CD4-positive, alpha-beta T cell (primary cell): ENCODE measurements around the gene BRD1. TPM values are rescaled to one million over a fixed set of nuclear protein-coding genes. Genes with fewer than 3 reads are reported as not detected.
A peak's percentile ranks its signal among the peaks of the same experiment; 100 is the strongest.

Source experiments
- ATAC-seq: fragments of 200-7000 bp; cut with Tn5 transposase; one replicate; pipeline ENCODE4 v1.10.0; 2022; ENCODE audit warnings: mild to moderate bottlenecking; ENCODE audit not compliant: poor library complexity
- CTCF ChIA-PET: fragments of 350-600 bp; sonication (Branson Sonifier 250); formaldehyde crosslinking; loops from one replicate; lab custom pipeline; 2021; ENCODE audit warnings: antibody characterized with exemption, inconsistent platforms; lab: Charles Lee
- POLR2A ChIA-PET: fragments of 350-600 bp; sonication (Branson Sonifier 250); formaldehyde crosslinking; loops from one replicate; lab custom pipeline; 2021; ENCODE audit warnings: antibody characterized with exemption, inconsistent platforms; lab: Charles Lee
- DNase-seq, 14 experiments: peaks; one replicate each; pipeline ENCODE4 v3.0.0-alpha.2; 2013 to 2020; ENCODE audit warnings: mixed read lengths in 2 of 14
- H3K27ac ChIP-seq, 2 donors: one replicate each; pipeline versions ENCODE4 v1.5.1 to v1.7.0; 2013; ENCODE audit warnings: low read length in 2 of 2, low read depth in 1 of 2, mild to moderate bottlenecking in 1 of 2
- H3K27me3 ChIP-seq, 2 experiments: 1 replicate in 1 of 2; 2 replicates in 1 of 2; pipeline versions ENCODE4 v1.6.1 to v1.7.0; 2013; ENCODE audit warnings: low read length in 2 of 2, control low read depth in 1 of 2, mild to moderate bottlenecking in 1 of 2, moderate library complexity in 1 of 2; ENCODE audit not compliant: insufficient read depth in 2 of 2, control insufficient read depth in 1 of 2
- H3K36me3 ChIP-seq: one replicate; pipeline ENCODE4 v1.6.1; 2013; ENCODE audit warnings: low read length, control low read depth; ENCODE audit not compliant: insufficient read depth
- H3K4me1 ChIP-seq: one replicate; pipeline ENCODE4 v1.6.1; 2013; ENCODE audit warnings: low read length, control low read depth; ENCODE audit not compliant: insufficient read depth
- H3K4me3 ChIP-seq: one replicate; pipeline ENCODE4 v1.5.1; 2013; ENCODE audit warnings: mild to moderate bottlenecking, low read length, moderate library complexity
- H3K9me3 ChIP-seq, 2 experiments: 1 replicate in 1 of 2; 2 replicates in 1 of 2; pipeline versions ENCODE4 v1.6.1 to v1.7.0; 2013; ENCODE audit warnings: low read length in 2 of 2, mild to moderate bottlenecking in 2 of 2, control low read depth in 1 of 2, moderate library complexity in 1 of 2; ENCODE audit not compliant: control insufficient read depth in 1 of 2, insufficient read depth in 1 of 2
- H3K27ac Mint-ChIP-seq: one replicate; pipeline ENCODE4 v1.8.0; 2020; ENCODE audit warnings: mixed read lengths
- H3K27me3 Mint-ChIP-seq: one replicate; pipeline ENCODE4 v1.8.0; 2021; ENCODE audit warnings: mixed read lengths
- H3K36me3 Mint-ChIP-seq: one replicate; pipeline ENCODE4 v1.8.0; 2021; ENCODE audit warnings: low read depth, mixed read lengths
- H3K4me1 Mint-ChIP-seq: one replicate; pipeline ENCODE4 v1.8.0; 2021; ENCODE audit warnings: low read depth, mixed read lengths
- H3K4me3 Mint-ChIP-seq: one replicate; pipeline ENCODE4 v1.8.0; 2020; ENCODE audit warnings: mild to moderate bottlenecking, mixed read lengths
- H3K9me3 Mint-ChIP-seq: one replicate; pipeline ENCODE4 v1.8.0; 2020; ENCODE audit warnings: mixed read lengths
- CTCF ChIP-seq: fragments of 200-600 bp; IDR thresholded peaks from one replicate; pipeline ENCODE4 v1.8.0; 2022; ENCODE audit warnings: antibody characterized with exemption, mild to moderate bottlenecking
- intact Hi-C, 2 experiments: fragments of 100-400 bp; cut with DNase I in 1 of 2; cut with micrococcal nuclease in 1 of 2; formaldehyde crosslinking; loops; one replicate each; pipeline versions ENCODE4 v1.15.1 to v1.9.0; 2023 to 2025; cut with DNase I, micrococcal nuclease
- total RNA-seq, 174 experiments: library from RNA in 2 of 174; stranded (reverse) in 2 of 174; gene quantifications; one replicate each; pipeline ENCODE4 v1.2.3 and lab custom pipeline; 2021 to 2026

Gene BRD1
- total RNA-seq, 2 experiments from 2014 or later = 129 to 130 TPM

- DNase-seq (no peak), ATAC-seq (no peak)
- Mint-ChIP-seq H3K9me3 (no peaks in the 10 kb centered on the region), H3K4me3 (no peak overlapping the region), H3K4me1 (peaks cover 28% of the 10 kb centered on the region), H3K27ac (peak overlapping the region; percentile 57), H3K27me3 (no peaks in the 10 kb centered on the region), H3K36me3 (peaks cover 85% of the 10 kb centered on the region)
- peaks cover 31% of the 10 kb centered on the region for H3K4me1 ChIP-seq
- no peaks in the 10 kb centered on the region for H3K9me3 ChIP-seq
- peaks cover 91% of the 10 kb centered on the region for H3K36me3 ChIP-seq
- intact Hi-C loops = no loop called here
- H3K27ac ChIP-seq = no peak overlapping the region
- H3K27me3 ChIP-seq = no peaks in the 10 kb centered on the region
- POLR2A ChIA-PET = no interaction called here
- H3K4me3 ChIP-seq = no peak overlapping the region
- TF ChIP-seq CTCF = no peak
- CTCF ChIA-PET = no interaction called here
These were observed 30.0 kb downstream of the BRD1 start for GRCh38 chr22:49797706-49798105.

- Histone ChIP-seq H3K4me1 (peaks cover 31% of the 10 kb centered on the region), H3K36me3 (peaks cover 95% of the 10 kb centered on the region), H3K9me3 (no peaks in the 10 kb centered on the region), H3K4me3 (no peak overlapping the region), H3K27me3 (no peaks in the 10 kb centered on the region), H3K27ac (no peak overlapping the region)
- intact Hi-C loops = no loop called here
- H3K4me1 Mint-ChIP-seq = peaks cover 31% of the 10 kb centered on the region
- no peaks in the 10 kb centered on the region for H3K27me3 Mint-ChIP-seq
- ChIA-PET POLR2A (no interaction called here), CTCF (no interaction called here)
- DNase-seq (no peak), ATAC-seq (no peak)
- no peak overlapping the region for H3K27ac Mint-ChIP-seq
- H3K9me3 Mint-ChIP-seq = no peaks in the 10 kb centered on the region
- H3K4me3 Mint-ChIP-seq = no peak overlapping the region
- peaks cover 93% of the 10 kb centered on the region for H3K36me3 Mint-ChIP-seq
- TF ChIP-seq CTCF = no peak
These were observed 30.9 kb downstream of the BRD1 start for GRCh38 chr22:49796596-49797270.

GRCh38 chr22:49795521-49795920 lies 32.2 kb downstream of the BRD1 start:
- Mint-ChIP-seq H3K9me3 (no peaks in the 10 kb centered on the region), H3K27ac (peak overlapping the region; percentile 71), H3K36me3 (peaks cover 90% of the 10 kb centered on the region), H3K27me3 (no peaks in the 10 kb centered on the region), H3K4me1 (peaks cover 30% of the 10 kb centered on the region), H3K4me3 (no peak overlapping the region)
- no peak for DNase-seq
- H3K27me3 ChIP-seq = no peaks in the 10 kb centered on the region
- TF ChIP-seq CTCF = no peak
- ChIA-PET CTCF (no interaction called here), POLR2A (no interaction called here)
- H3K36me3 ChIP-seq = peaks cover 97% of the 10 kb centered on the region
- intact Hi-C loops = no loop called here
- no peak overlapping the region for H3K27ac ChIP-seq
- H3K4me1 ChIP-seq = peaks cover 28% of the 10 kb centered on the region
- H3K4me3 ChIP-seq = no peak overlapping the region
- H3K9me3 ChIP-seq = no peaks in the 10 kb centered on the region
- ATAC-seq = no peak
